ENCODE measurements around the gene ARL8A.

Gene ARL8A

DNA sequence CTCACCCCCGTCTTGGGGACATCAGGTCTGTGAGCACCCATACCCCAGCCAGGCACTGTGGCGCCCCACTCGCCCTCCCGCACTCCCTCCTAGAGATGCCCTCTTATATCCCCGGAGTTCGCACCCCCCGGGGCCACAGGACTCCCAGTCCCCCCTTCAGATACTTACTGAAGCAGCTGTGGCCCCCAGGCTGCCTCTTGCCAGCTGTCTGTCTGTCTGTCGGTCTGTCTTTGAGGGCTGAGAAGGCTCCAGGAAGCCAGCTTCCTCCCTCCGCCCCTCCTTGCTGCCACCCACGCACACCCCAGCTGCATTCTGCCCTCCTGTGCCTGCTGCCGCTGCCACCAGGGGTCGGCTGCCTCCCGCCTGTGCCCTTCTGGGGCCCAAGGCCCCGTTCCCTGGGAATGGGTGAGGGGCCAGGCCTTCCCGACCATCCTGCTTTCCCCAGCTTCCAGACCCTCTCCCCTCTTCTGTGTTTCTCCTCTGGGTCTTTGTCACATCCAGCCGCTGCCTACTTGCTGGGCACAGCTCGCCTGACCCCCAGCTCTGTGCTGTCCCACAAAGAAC lies 15.9 kb upstream of the ARL8A start, which contains the start of gene PTPN7:
Gene PTPN7 (minus strand): TSS at position 226 of the 564 bp plus-strand sequence. CDS start 1,200 bp downstream, outside the sequence.
- H3K4me2 ChIP-seq (ENCODE audit: insufficient read depth, low read length, poor library complexity, severe bottlenecking) = no peak within 1 kb of the TSS
- H4K8ac ChIP-seq (ENCODE audit: low read depth, low read length) = no peak within 1 kb of the TSS
- H2AK5ac ChIP-seq (ENCODE audit: low read depth, low read length) = peak within 1 kb of the TSS; percentile 9
- H3K23ac ChIP-seq (ENCODE audit: low read depth, low read length, poor library complexity) = peak within 1 kb of the TSS; percentile 47
- no peak within 1 kb of the TSS for H3K4ac ChIP-seq (ENCODE audit: low read length)
- peak within 1 kb of the TSS; percentile 16 for H2BK120ac ChIP-seq (ENCODE audit: low read depth, low read length)
- H3K79me1 ChIP-seq (ENCODE audit: low read depth, low read length) = no peaks in the 10 kb centered on the region
- no peak within 1 kb of the TSS for H3K27ac ChIP-seq (replicated peaks; ENCODE audit: low read length)
- no peak within 1 kb of the TSS for H3K9ac ChIP-seq (ENCODE audit: low read depth, low read length, poor library complexity)
- peak within 1 kb of the TSS in 1 of 2 donors; percentile 36 for H3K4me3 ChIP-seq (ENCODE audit: low read length in 2 of 2)
- H3K36me3 ChIP-seq (replicated peaks in 1 of 2; ENCODE audit: control insufficient read depth in 2 of 2, insufficient read depth in 2 of 2, low read length in 2 of 2) = no peaks in the 10 kb centered on the region
- no peak within 1 kb of the TSS for H2BK15ac ChIP-seq (ENCODE audit: low read length)
- WGBS, 2 donors (ENCODE audit: extremely low coverage in 2 of 2, insufficient read length in 2 of 2, insufficient replicate concordance in 1 of 2) = no CpG with 5 or more reads among the region's 17 CpGs
- no peak for DNase-seq (ENCODE audit: low spot score)
- H3K14ac ChIP-seq (ENCODE audit: low read length) = no peak within 1 kb of the TSS
- H3K4me1 ChIP-seq (ENCODE audit: control insufficient read depth in 2 of 2, insufficient read depth in 1 of 2, low read depth in 1 of 2, low read length in 2 of 2) = peaks cover 10 to 14% of the 10 kb centered on the region in 2 donors
- no peak within 1 kb of the TSS for H2BK5ac ChIP-seq (ENCODE audit: low read length)
- no peak within 1 kb of the TSS for H2BK12ac ChIP-seq (ENCODE audit: low read length)
- peak within 1 kb of the TSS; percentile 61 for H2AFZ ChIP-seq (ENCODE audit: low read length)
- H3K27me3 ChIP-seq (ENCODE audit: control insufficient read depth in 3 of 3, insufficient read depth in 3 of 3, low read depth in 1 of 3, low read length in 3 of 3) = peaks cover 0 to 50% (median 0%) of the 10 kb centered on the region in 3 experiments
- H4K91ac ChIP-seq (ENCODE audit: low read depth, low read length, poor library complexity) = no peak within 1 kb of the TSS
- H3K18ac ChIP-seq (ENCODE audit: low read length) = peak within 1 kb of the TSS; percentile 54
- H3K9me3 ChIP-seq (replicated peaks in 1 of 2; ENCODE audit: control insufficient read depth in 2 of 2, insufficient read depth in 1 of 2, low read depth in 1 of 2, low read length in 2 of 2) = no peaks in the 10 kb centered on the region

DNA sequence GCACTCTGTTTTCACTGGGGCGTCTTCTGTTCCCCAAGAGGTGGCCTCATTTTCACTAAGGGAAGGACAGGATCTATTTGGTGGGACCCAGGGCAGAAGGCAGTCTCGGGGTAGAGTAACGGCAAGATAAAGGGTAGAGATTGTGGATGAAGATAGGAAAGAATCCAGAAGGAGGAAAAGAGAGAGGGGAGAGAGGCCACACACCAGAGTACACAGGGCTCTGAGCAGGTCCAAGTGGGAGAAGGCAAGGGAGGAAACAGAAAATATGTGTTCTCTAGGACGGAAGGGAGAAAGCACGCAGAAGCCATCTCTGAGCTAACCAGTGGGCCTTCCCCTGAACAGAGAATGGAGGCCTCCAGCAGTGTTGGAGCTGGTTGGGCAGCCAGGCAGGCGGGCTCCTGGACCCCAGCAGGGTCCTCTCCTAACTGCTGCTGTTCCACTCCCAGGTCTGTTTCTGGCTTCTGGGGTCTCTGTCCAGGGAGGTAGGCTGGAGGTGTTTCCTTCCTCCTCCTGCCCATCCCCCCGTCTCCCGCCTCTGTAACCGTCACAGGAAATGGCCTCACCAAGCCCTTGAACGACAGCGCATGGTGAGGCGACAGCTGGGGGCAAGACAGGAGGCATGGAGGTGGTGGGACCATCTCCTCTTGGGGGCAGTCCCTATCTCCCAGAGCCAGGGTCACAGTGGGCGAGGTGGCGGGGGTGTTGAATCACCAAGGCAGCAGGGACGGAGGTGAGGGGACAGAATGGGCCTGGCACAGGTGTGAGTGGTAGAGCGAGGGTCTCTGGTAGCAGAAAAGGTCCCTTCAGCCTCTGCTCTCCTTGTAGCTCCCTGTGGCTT lies 15.2 kb upstream of the ARL8A start:
- peak overlapping the region in 1 of 2 donors; percentile 36 for H3K4me3 ChIP-seq (ENCODE audit: low read length in 2 of 2)
- H2BK5ac ChIP-seq (ENCODE audit: low read length) = no peak overlapping the region
- H3K9ac ChIP-seq (ENCODE audit: low read depth, low read length, poor library complexity) = no peak overlapping the region
- no peak overlapping the region for H4K91ac ChIP-seq (ENCODE audit: low read depth, low read length, poor library complexity)
- H3K79me1 ChIP-seq (ENCODE audit: low read depth, low read length) = no peaks in the 10 kb centered on the region
- H2BK120ac ChIP-seq (ENCODE audit: low read depth, low read length) = peak overlapping the region; percentile 16
- H2AK5ac ChIP-seq (ENCODE audit: low read depth, low read length) = no peak overlapping the region
- no peak for DNase-seq (ENCODE audit: low spot score)
- no CpG with 5 or more reads among the region's 16 CpGs for WGBS, 2 donors (ENCODE audit: extremely low coverage in 2 of 2, insufficient read length in 2 of 2, insufficient replicate concordance in 1 of 2)
- no peak overlapping the region for H3K4me2 ChIP-seq (ENCODE audit: insufficient read depth, low read length, poor library complexity, severe bottlenecking)
- H3K18ac ChIP-seq (ENCODE audit: low read length) = no peak overlapping the region
- no peak overlapping the region for H2BK12ac ChIP-seq (ENCODE audit: low read length)
- no peak overlapping the region for H3K4ac ChIP-seq (ENCODE audit: low read length)
- H3K36me3 ChIP-seq (replicated peaks in 1 of 2; ENCODE audit: control insufficient read depth in 2 of 2, insufficient read depth in 2 of 2, low read length in 2 of 2) = no peaks in the 10 kb centered on the region
- no peak overlapping the region for H4K8ac ChIP-seq (ENCODE audit: low read depth, low read length)
- no peak overlapping the region for H2BK15ac ChIP-seq (ENCODE audit: low read length)
- H3K23ac ChIP-seq (ENCODE audit: low read depth, low read length, poor library complexity) = no peak overlapping the region
- no peak overlapping the region for H3K14ac ChIP-seq (ENCODE audit: low read length)
- H2AFZ ChIP-seq (ENCODE audit: low read length) = no peak overlapping the region
- H3K27ac ChIP-seq (replicated peaks; ENCODE audit: low read length) = no peak overlapping the region
- H3K9me3 ChIP-seq (replicated peaks in 1 of 2; ENCODE audit: control insufficient read depth in 2 of 2, insufficient read depth in 1 of 2, low read depth in 1 of 2, low read length in 2 of 2) = no peaks in the 10 kb centered on the region
- peaks cover 0 to 46% (median 0%) of the 10 kb centered on the region in 3 experiments for H3K27me3 ChIP-seq (ENCODE audit: control insufficient read depth in 3 of 3, insufficient read depth in 3 of 3, low read depth in 1 of 3, low read length in 3 of 3)
- H3K4me1 ChIP-seq (ENCODE audit: control insufficient read depth in 2 of 2, insufficient read depth in 1 of 2, low read depth in 1 of 2, low read length in 2 of 2) = peaks cover 10 to 14% of the 10 kb centered on the region in 2 donors

DNA sequence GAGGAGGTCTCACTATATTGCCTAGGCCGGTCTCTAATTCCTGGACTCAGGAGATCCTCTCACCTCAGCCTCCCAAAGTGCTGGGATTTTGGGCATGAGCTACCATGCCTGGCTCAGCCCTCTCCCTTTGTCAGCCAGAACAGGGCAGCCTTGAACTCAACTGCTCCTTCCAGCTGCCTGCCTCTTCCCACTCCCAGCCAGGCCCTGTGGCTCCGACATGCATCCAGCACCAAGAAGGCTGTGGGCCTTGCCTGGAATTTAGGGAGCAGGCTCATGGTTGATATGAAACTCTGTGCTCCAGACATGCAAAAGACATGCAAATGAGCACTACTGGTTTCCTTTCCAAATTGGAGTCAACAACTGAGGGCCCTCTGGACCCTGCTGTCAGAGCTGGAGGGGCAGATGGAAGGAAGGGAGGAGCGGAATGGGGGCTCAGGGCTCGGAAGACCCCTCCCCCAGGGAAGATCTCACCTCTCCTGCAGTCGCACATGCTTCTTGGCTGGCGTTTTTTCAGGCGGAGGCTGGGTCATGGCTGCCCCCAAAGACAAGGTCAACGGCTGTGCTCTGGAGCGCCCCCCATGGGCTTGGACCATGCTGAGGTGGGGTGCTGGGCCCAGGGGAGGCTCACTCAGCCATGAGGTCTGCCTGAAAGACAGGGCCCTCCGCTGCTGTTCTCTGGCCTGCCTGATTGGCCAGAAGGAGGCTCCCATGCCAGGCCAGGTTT lies 14.4 kb upstream of the ARL8A start:
- Histone ChIP-seq H3K4ac (ENCODE audit: low read length) (no peak overlapping the region), H2BK120ac (ENCODE audit: low read depth, low read length) (no peak overlapping the region), H3K4me2 (ENCODE audit: insufficient read depth, low read length, poor library complexity, severe bottlenecking) (no peak overlapping the region), H3K4me1 (ENCODE audit: control insufficient read depth in 2 of 2, insufficient read depth in 1 of 2, low read depth in 1 of 2, low read length in 2 of 2) (peaks cover 10 to 14% of the 10 kb centered on the region in 2 donors), H3K79me1 (ENCODE audit: low read depth, low read length) (no peaks in the 10 kb centered on the region), H2BK15ac (ENCODE audit: low read length) (no peak overlapping the region), H3K36me3 (replicated peaks in 1 of 2; ENCODE audit: control insufficient read depth in 2 of 2, insufficient read depth in 2 of 2, low read length in 2 of 2) (no peaks in the 10 kb centered on the region), H3K23ac (ENCODE audit: low read depth, low read length, poor library complexity) (no peak overlapping the region), H2BK5ac (ENCODE audit: low read length) (no peak overlapping the region), H3K18ac (ENCODE audit: low read length) (no peak overlapping the region), H3K27me3 (ENCODE audit: control insufficient read depth in 3 of 3, insufficient read depth in 3 of 3, low read depth in 1 of 3, low read length in 3 of 3) (peaks cover 0 to 39% (median 0%) of the 10 kb centered on the region in 3 experiments), H2AK5ac (ENCODE audit: low read depth, low read length) (no peak overlapping the region), H3K4me3 (ENCODE audit: low read length in 2 of 2) (no peak overlapping the region), H3K14ac (ENCODE audit: low read length) (no peak overlapping the region), H3K9me3 (replicated peaks in 1 of 2; ENCODE audit: control insufficient read depth in 2 of 2, insufficient read depth in 1 of 2, low read depth in 1 of 2, low read length in 2 of 2) (no peaks in the 10 kb centered on the region), H2AFZ (ENCODE audit: low read length) (no peak overlapping the region), H3K9ac (ENCODE audit: low read depth, low read length, poor library complexity) (no peak overlapping the region), H2BK12ac (ENCODE audit: low read length) (no peak overlapping the region), H3K27ac (replicated peaks; ENCODE audit: low read length) (no peak overlapping the region), H4K91ac (ENCODE audit: low read depth, low read length, poor library complexity) (no peak overlapping the region), H4K8ac (ENCODE audit: low read depth, low read length) (no peak overlapping the region)
- no CpG with 5 or more reads among the region's 10 CpGs for WGBS, 2 donors (ENCODE audit: extremely low coverage in 2 of 2, insufficient read length in 2 of 2, insufficient replicate concordance in 1 of 2)
- no peak for DNase-seq (ENCODE audit: low spot score)

DNA sequence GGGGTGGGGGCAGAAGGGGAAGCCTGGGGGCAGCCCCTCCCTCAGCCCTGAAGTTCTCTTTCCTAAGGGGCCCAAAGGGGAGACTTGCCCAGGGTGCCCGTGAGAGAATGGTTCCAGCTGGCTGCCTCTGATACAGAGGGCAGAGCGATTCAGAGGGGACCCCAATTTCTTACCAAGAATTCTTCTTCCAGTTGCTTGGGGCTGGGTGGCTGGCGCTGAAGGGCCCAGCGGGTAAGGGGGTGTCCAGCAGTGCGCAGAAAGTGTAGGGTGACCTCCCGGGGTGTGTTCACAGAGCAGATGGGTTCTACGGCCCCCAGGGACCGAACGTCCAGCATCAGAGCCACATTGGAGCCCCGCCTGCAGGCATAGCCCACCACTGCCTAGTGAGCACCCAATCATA lies 13.4 kb upstream of the ARL8A start:
- no peak overlapping the region for H3K9ac ChIP-seq (ENCODE audit: low read depth, low read length, poor library complexity)
- H4K91ac ChIP-seq (ENCODE audit: low read depth, low read length, poor library complexity) = no peak overlapping the region
- H2BK5ac ChIP-seq (ENCODE audit: low read length) = no peak overlapping the region
- no peaks in the 10 kb centered on the region for H3K79me1 ChIP-seq (ENCODE audit: low read depth, low read length)
- H3K18ac ChIP-seq (ENCODE audit: low read length) = no peak overlapping the region
- no peak overlapping the region for H2AFZ ChIP-seq (ENCODE audit: low read length)
- peaks cover 0 to 34% (median 0%) of the 10 kb centered on the region in 3 experiments for H3K27me3 ChIP-seq (ENCODE audit: control insufficient read depth in 3 of 3, insufficient read depth in 3 of 3, low read depth in 1 of 3, low read length in 3 of 3)
- no peak overlapping the region for H2AK5ac ChIP-seq (ENCODE audit: low read depth, low read length)
- no peaks in the 10 kb centered on the region for H3K36me3 ChIP-seq (replicated peaks in 1 of 2; ENCODE audit: control insufficient read depth in 2 of 2, insufficient read depth in 2 of 2, low read length in 2 of 2)
- no peak for DNase-seq (ENCODE audit: low spot score)
- no CpG with 5 or more reads among the region's 10 CpGs for WGBS, 2 donors (ENCODE audit: extremely low coverage in 2 of 2, insufficient read length in 2 of 2, insufficient replicate concordance in 1 of 2)
- H3K14ac ChIP-seq (ENCODE audit: low read length) = no peak overlapping the region
- H3K23ac ChIP-seq (ENCODE audit: low read depth, low read length, poor library complexity) = no peak overlapping the region
- no peak overlapping the region for H3K27ac ChIP-seq (replicated peaks; ENCODE audit: low read length)
- H2BK120ac ChIP-seq (ENCODE audit: low read depth, low read length) = no peak overlapping the region
- no peaks in the 10 kb centered on the region for H3K9me3 ChIP-seq (replicated peaks in 1 of 2; ENCODE audit: control insufficient read depth in 2 of 2, insufficient read depth in 1 of 2, low read depth in 1 of 2, low read length in 2 of 2)
- H3K4ac ChIP-seq (ENCODE audit: low read length) = no peak overlapping the region
- no peak overlapping the region for H3K4me3 ChIP-seq (ENCODE audit: low read length in 2 of 2)
- no peak overlapping the region for H3K4me2 ChIP-seq (ENCODE audit: insufficient read depth, low read length, poor library complexity, severe bottlenecking)
- H2BK15ac ChIP-seq (ENCODE audit: low read length) = no peak overlapping the region
- no peak overlapping the region for H4K8ac ChIP-seq (ENCODE audit: low read depth, low read length)
- peaks cover 8 to 14% of the 10 kb centered on the region in 2 donors for H3K4me1 ChIP-seq (ENCODE audit: control insufficient read depth in 2 of 2, insufficient read depth in 1 of 2, low read depth in 1 of 2, low read length in 2 of 2)
- H2BK12ac ChIP-seq (ENCODE audit: low read length) = no peak overlapping the region
